ENCODE results near the gene HHATL. TPM values are rescaled to one million over a fixed set of nuclear protein-coding genes. Genes with fewer than 3 reads are reported as not detected.

The HHATL gene
- total and polyA plus RNA-seq, 10 donors: 0.13 to 0.42 TPM; not detected in 8

GRCh38 chr3:42660898-42661297 is 41.7 kb downstream of the HHATL start:
- DNase-seq: no peak
- intact Hi-C loops (cut with DNase I; ENCODE audit: low total_unique reads): no loop called here
- WGBS, 5 donors: 84 to 92% (median 87%) methylated on average over 4 of the region's 4 CpGs
- no peaks in the 10 kb centered on the region for H3K27me3 ChIP-seq (replicated peaks in 1 of 7)
- no peaks in the 10 kb centered on the region for H3K9me3 ChIP-seq
- no peak overlapping the region for H3K4me3 ChIP-seq
- peaks cover 0 to 26% (median 9%) of the 10 kb centered on the region in 6 donors for H3K4me1 ChIP-seq
- no peak overlapping the region for H3K27ac ChIP-seq
- no peak for TF ChIP-seq CTCF (IDR thresholded peaks at IDR 0.05 in 8 of 11, conservative IDR thresholded peaks at IDR 0.05 in 3 of 11)
- no peak for TF ChIP-seq POLR2AphosphoS5 (IDR thresholded peaks at IDR 0.05)
- TF ChIP-seq POLR2A (IDR thresholded peaks at IDR 0.05): no peak
- H3K36me3 ChIP-seq: peaks cover 0 to 59% (median 2%) of the 10 kb centered on the region in 6 donors

GRCh38 chr3:42660131-42660715 is 42.4 kb downstream of the HHATL start:
- 60 to 88% (median 72%) methylated on average over 3 to 6 of the region's 6 CpGs for WGBS, 5 donors
- Histone ChIP-seq H3K9me3 (no peaks in the 10 kb centered on the region), H3K4me1 (peaks cover 0 to 33% (median 15%) of the 10 kb centered on the region in 6 donors), H3K27me3 (replicated peaks in 1 of 7) (no peaks in the 10 kb centered on the region), H3K4me3 (no peak overlapping the region), H3K36me3 (peaks cover 0 to 59% (median 2%) of the 10 kb centered on the region in 6 donors), H3K27ac (peak overlapping the region in 1 of 8 donors; percentile 65)
- DNase-seq: no peak
- TF ChIP-seq POLR2AphosphoS5 (IDR thresholded peaks at IDR 0.05): no peak
- no peak for TF ChIP-seq CTCF (IDR thresholded peaks at IDR 0.05 in 8 of 11, conservative IDR thresholded peaks at IDR 0.05 in 3 of 11)
- TF ChIP-seq POLR2A (IDR thresholded peaks at IDR 0.05): no peak
- intact Hi-C loops (cut with DNase I; ENCODE audit: low total_unique reads): no loop called here

- Histone ChIP-seq H3K27ac (peak overlapping the region in 3 of 8 donors; percentile 19 to 65 (median 38)), H3K27me3 (replicated peaks in 1 of 7) (peaks cover 0 to 4% (median 0%) of the 10 kb centered on the region in 7 donors), H3K9me3 (no peaks in the 10 kb centered on the region), H3K4me1 (peaks cover 0 to 39% (median 21%) of the 10 kb centered on the region in 6 donors), H3K4me3 (no peak overlapping the region), H3K36me3 (peaks cover 0 to 59% (median 2%) of the 10 kb centered on the region in 6 donors)
- WGBS, 5 donors: 82 to 91% (median 89%) methylated on average over 17 to 25 of the region's 25 CpGs
- intact Hi-C loops (cut with DNase I; ENCODE audit: low total_unique reads): loop anchor here (10.0 kb wide), 1 partner anchor 85 kb away; no protein-coding TSS in a partner anchor
- TF ChIP-seq POLR2AphosphoS5 (IDR thresholded peaks at IDR 0.05): no peak
- TF ChIP-seq CTCF (IDR thresholded peaks at IDR 0.05 in 8 of 11, conservative IDR thresholded peaks at IDR 0.05 in 3 of 11): no peak
- TF ChIP-seq POLR2A (IDR thresholded peaks at IDR 0.05): no peak
- no peak for DNase-seq
Observed at GRCh38 chr3:42659451-42660130, 43.0 kb downstream of the HHATL start.
